ENCODE data around the gene OR4S2.

GRCh38 chr11:55634813-55635212, 13.3 kb upstream of the OR4S2 start, which contains the start of gene OR4P4:
- TF ChIP-seq CTCF (IDR thresholded peaks at IDR 0.05), result no peak
- TF ChIP-seq POLR2A (IDR thresholded peaks at IDR 0.05), result no peak
